Right lobe of liver (tissue), 6 donors: ENCODE results near the gene TMTC4. TPM values are rescaled to one million over a fixed set of nuclear protein-coding genes. Genes with fewer than 3 reads are reported as not detected.
"Not testable (repeated sequence)": the region's sequence is repeated elsewhere in the genome, so short reads cannot be mapped to it uniquely, and the experiment has no call there.

Experiments
- ATAC-seq, 4 donors: fragments of 200-7000 bp; cut with Tn5 transposase; one replicate each; pipeline ENCODE4 v1.9.1; 2020; ENCODE audit warnings: mild to moderate bottlenecking in 4 of 4, moderate library complexity in 4 of 4
- DNase-seq, 3 donors: peaks; one replicate each; pipeline ENCODE4 v3.0.0-alpha.2; 2020
- H3K27ac ChIP-seq, 3 donors: fragments of 200-600 bp; one replicate each; pipeline ENCODE4 v1.8.0; 2022
- H3K27me3 ChIP-seq, 2 donors: fragments of 200-600 bp; one replicate each; pipeline ENCODE4 v1.8.0; 2022
- H3K36me3 ChIP-seq, 4 donors: fragments of 200-600 bp; sonication (generic) in 1 of 4; one replicate each; pipeline versions ENCODE4 v1.5.1 to v1.8.0; 2017 to 2022; ENCODE audit warnings: control low read depth in 1 of 4
- H3K4me1 ChIP-seq, 4 donors: fragments of 200-600 bp; sonication (generic) in 1 of 4; one replicate each; pipeline versions ENCODE4 v1.5.1 to v1.8.0; 2017 to 2022; ENCODE audit warnings: control low read depth in 1 of 4
- H3K4me3 ChIP-seq, 3 donors: fragments of 200-600 bp; one replicate each; pipeline ENCODE4 v1.8.0; 2022
- H3K9me3 ChIP-seq, 4 donors: fragments of 200-600 bp; sonication (generic) in 1 of 4; one replicate each; pipeline versions ENCODE4 v1.5.1 to v1.8.0; 2017 to 2022; ENCODE audit warnings: control low read depth in 1 of 4
- CTCF ChIP-seq, 4 donors: fragments of 200-600 bp in 3 of 4; fragments of 450-650 bp in 1 of 4; IDR thresholded peaks; one replicate each; pipeline versions ENCODE4 v1.5.1 to v1.8.0; 2016 to 2022; ENCODE audit warnings: antibody characterized with exemption in 4 of 4, mild to moderate bottlenecking in 2 of 4
- POLR2A ChIP-seq: fragments of 450-650 bp; IDR thresholded peaks from one replicate; pipeline ENCODE4 v1.6.1; 2017; ENCODE audit warnings: antibody characterized with exemption, mild to moderate bottlenecking
- WGBS: methylation state at CpG from one replicate; pipeline ENCODE4 v1.1.6; 2018; ENCODE audit warnings: low coverage, low lambda C conversion rate; ENCODE audit not compliant: insufficient coverage; ENCODE audit errors: missing lambda C conversion rate; 5-methylcytosine and 5-hydroxymethylcytosine counted together
- intact Hi-C, 2 donors: fragments of 100-400 bp; cut with DNase I; formaldehyde crosslinking; loops; one replicate each; pipeline versions ENCODE4 v1.11.2 to v1.14.1; 2022
- total RNA-seq, 6 experiments: library from RNA; depleted of rRNA in 2 of 6; stranded (reverse); fragments of >200 nt in 2 of 6; fragmentation: NEBNext Ultra II Directional in 3 of 6; extraction: Animal tissue kit (Norgen Biotek cat#: 25700) in 3 of 6; gene quantifications; one replicate each; pipeline versions ENCODE4 v1.1.0 to v1.2.4, GENCODE V29; 2016 to 2023
- donor health status: DM: no; HTN: yes; CAD: no.
- donor health status: DM: no; HTN: no; CAD: no.
- donor health status: DM: no; HTN: no; CAD: no.
- donor health status: DM: no; HTN: yes; CAD: no.
- donor health status: DM: no; HTN: yes; CAD: no.

Gene TMTC4
- total RNA-seq, 6 experiments from 2014 or later: 10.7 to 17.9 (median 14.1) TPM

- Histone ChIP-seq H3K27ac (no peak overlapping the region), H3K9me3 (no peaks in the 10 kb centered on the region), H3K36me3 (no peaks in the 10 kb centered on the region), H3K4me3 (no peak overlapping the region), H3K4me1 (peaks cover 0 to 6% (median 0%) of the 10 kb centered on the region in 4 donors), H3K27me3 (no peaks in the 10 kb centered on the region)
- intact Hi-C loops: no loop called here
- no peak for ATAC-seq
- DNase-seq: no peak
- TF ChIP-seq POLR2A (no peak), CTCF (IDR thresholded peaks at IDR 0.05) (no peak)
- 79% methylated on average over 4 of the region's 5 CpGs for WGBS
Measured at GRCh38 chr13:100584896-100585295, 89.7 kb downstream of the TMTC4 start.

GRCh38 chr13:100581504-100581903, 93.1 kb downstream of the TMTC4 start:
- ATAC-seq (no peak), DNase-seq (no peak)
- 96% methylated on average over 2 of the region's 2 CpGs for WGBS

GRCh38 chr13:100581030-100581429, 93.6 kb downstream of the TMTC4 start:
- intact Hi-C loops: no loop called here
- Histone ChIP-seq H3K27ac (no peak overlapping the region), H3K4me3 (no peak overlapping the region), H3K4me1 (no peaks in the 10 kb centered on the region), H3K9me3 (no peaks in the 10 kb centered on the region), H3K27me3 (no peaks in the 10 kb centered on the region), H3K36me3 (no peaks in the 10 kb centered on the region)
- 80% methylated on average over 4 of the region's 4 CpGs for WGBS
- TF ChIP-seq POLR2A: no peak
- no peak for TF ChIP-seq CTCF (IDR thresholded peaks at IDR 0.05)
- no peak for ATAC-seq
- DNase-seq: no peak

More at GRCh38 chr13:100581504-100581903, 93.1 kb downstream of the TMTC4 start:
- no peak overlapping the region for H3K4me3 ChIP-seq
- no peaks in the 10 kb centered on the region for H3K9me3 ChIP-seq
- no peaks in the 10 kb centered on the region for H3K4me1 ChIP-seq
- intact Hi-C loops: no loop called here
- H3K36me3 ChIP-seq: no peaks in the 10 kb centered on the region
- H3K27ac ChIP-seq: no peak overlapping the region
- no peak for TF ChIP-seq POLR2A
- no peak for TF ChIP-seq CTCF (IDR thresholded peaks at IDR 0.05)
- H3K27me3 ChIP-seq: no peaks in the 10 kb centered on the region

- H3K36me3 ChIP-seq: no peaks in the 10 kb centered on the region
- H3K9me3 ChIP-seq: no peaks in the 10 kb centered on the region
- WGBS: 94% methylated on average over 5 of the region's 12 CpGs
- no peak for DNase-seq
- H3K4me3 ChIP-seq: no peak overlapping the region
- no peaks in the 10 kb centered on the region for H3K27me3 ChIP-seq
- no peak for ATAC-seq
- TF ChIP-seq CTCF (IDR thresholded peaks at IDR 0.05): no peak
- no peak for TF ChIP-seq POLR2A
- H3K27ac ChIP-seq: no peak overlapping the region
- intact Hi-C loops: no loop called here
- H3K4me1 ChIP-seq: no peaks in the 10 kb centered on the region
Measured at GRCh38 chr13:100580045-100580444, 94.5 kb downstream of the TMTC4 start.

- H3K4me1 ChIP-seq, H3K27ac ChIP-seq, H3K36me3 ChIP-seq, H3K27me3 ChIP-seq, ATAC-seq, H3K4me3 ChIP-seq, intact Hi-C loops, H3K9me3 ChIP-seq, DNase-seq: not testable (repeated sequence)
- WGBS: 95% methylated on average over 3 of the region's 4 CpGs
Measured at GRCh38 chr13:100577239-100577638, 97.4 kb downstream of the TMTC4 start.
